ENCODE data around the gene SPDEF.

DNA sequence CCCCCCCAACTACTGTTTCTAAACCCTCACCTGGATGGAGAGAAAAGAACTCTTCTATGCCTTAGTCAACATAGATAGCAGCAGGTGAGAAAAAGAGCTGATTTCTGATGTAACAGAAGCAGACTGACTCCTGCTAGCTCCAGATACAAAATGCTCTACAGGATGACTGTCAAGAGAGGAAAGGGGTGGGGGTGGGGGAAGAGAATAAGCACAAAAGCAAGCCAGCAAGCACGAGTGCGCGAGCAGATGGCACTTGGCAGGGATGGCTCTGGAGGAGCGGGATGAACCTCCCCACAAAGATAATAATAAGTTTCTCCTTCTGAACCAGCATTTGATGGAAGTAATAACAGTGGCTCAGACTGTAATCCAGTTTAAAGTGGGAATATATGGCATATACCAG is 45.6 kb upstream of the SPDEF start:
- TF ChIP-seq, protein P1, sequence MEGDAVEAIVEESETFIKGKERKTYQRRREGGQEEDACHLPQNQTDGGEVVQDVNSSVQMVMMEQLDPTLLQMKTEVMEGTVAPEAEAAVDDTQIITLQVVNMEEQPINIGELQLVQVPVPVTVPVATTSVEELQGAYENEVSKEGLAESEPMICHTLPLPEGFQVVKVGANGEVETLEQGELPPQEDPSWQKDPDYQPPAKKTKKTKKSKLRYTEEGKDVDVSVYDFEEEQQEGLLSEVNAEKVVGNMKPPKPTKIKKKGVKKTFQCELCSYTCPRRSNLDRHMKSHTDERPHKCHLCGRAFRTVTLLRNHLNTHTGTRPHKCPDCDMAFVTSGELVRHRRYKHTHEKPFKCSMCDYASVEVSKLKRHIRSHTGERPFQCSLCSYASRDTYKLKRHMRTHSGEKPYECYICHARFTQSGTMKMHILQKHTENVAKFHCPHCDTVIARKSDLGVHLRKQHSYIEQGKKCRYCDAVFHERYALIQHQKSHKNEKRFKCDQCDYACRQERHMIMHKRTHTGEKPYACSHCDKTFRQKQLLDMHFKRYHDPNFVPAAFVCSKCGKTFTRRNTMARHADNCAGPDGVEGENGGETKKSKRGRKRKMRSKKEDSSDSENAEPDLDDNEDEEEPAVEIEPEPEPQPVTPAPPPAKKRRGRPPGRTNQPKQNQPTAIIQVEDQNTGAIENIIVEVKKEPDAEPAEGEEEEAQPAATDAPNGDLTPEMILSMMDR (conservative IDR thresholded peaks at IDR 0.05): no peak
- no peak for TF ChIP-seq EZH2 (IDR thresholded peaks at IDR 0.05; ENCODE audit: low read depth)
